Measurements from ENCODE around the gene SEC24B. TPM values are rescaled to one million over a fixed set of nuclear protein-coding genes. Genes with fewer than 3 reads are reported as not detected.

SEC24B gene
- 31.7 and 33.4 TPM in 2 replicates for total RNA-seq
- long read RNA-seq, partial matches to known transcripts = 21 of 22 reads
- long read RNA-seq, other reads (novel, unspliced or antisense) = 1 of 22 reads

GRCh38 chr4:109433205-109434006, at the start of gene SEC24B:
Gene SEC24B (plus strand): TSS chr4:109433815. CDS start chr4:109433870, 55 bp downstream.
- Mint-ChIP-seq H3K27me3 (ENCODE audit: low read depth) (no peaks in the 10 kb centered on the region), H3K27ac (ENCODE audit: unreplicated experiment) (peak within 1 kb of the TSS; percentile 90), H3K36me3 (ENCODE audit: low read depth) (no peaks in the 10 kb centered on the region), H3K4me1 (peaks cover 43% of the 10 kb centered on the region), H3K4me3 (peak within 1 kb of the TSS; percentile 96), H3K9me3 (no peaks in the 10 kb centered on the region)
- DNase-seq (ENCODE audit: low read depth, low spot score) = peak; percentile 75
- peak; percentile 99 for TF ChIP-seq CTCF (conservative IDR thresholded peaks at IDR 0.05)

- Mint-ChIP-seq H3K4me3 (no peak overlapping the region), H3K36me3 (ENCODE audit: low read depth) (no peaks in the 10 kb centered on the region), H3K9me3 (no peaks in the 10 kb centered on the region), H3K27ac (ENCODE audit: unreplicated experiment) (peak overlapping the region; percentile 5), H3K4me1 (no peaks in the 10 kb centered on the region), H3K27me3 (ENCODE audit: low read depth) (no peaks in the 10 kb centered on the region)
- no peak for DNase-seq (ENCODE audit: low read depth, low spot score)
- no peak for TF ChIP-seq CTCF (conservative IDR thresholded peaks at IDR 0.05)
Observed at GRCh38 chr4:109383823-109384222, 49.8 kb upstream of the SEC24B start.

- DNase-seq (ENCODE audit: low read depth, low spot score) = no peak
- H3K9me3 Mint-ChIP-seq = no peaks in the 10 kb centered on the region
- no peak overlapping the region for H3K27ac Mint-ChIP-seq (ENCODE audit: unreplicated experiment)
- no peak for TF ChIP-seq CTCF (conservative IDR thresholded peaks at IDR 0.05)
- H3K36me3 Mint-ChIP-seq (ENCODE audit: low read depth) = no peaks in the 10 kb centered on the region
- H3K4me1 Mint-ChIP-seq = peaks cover 4% of the 10 kb centered on the region
- H3K27me3 Mint-ChIP-seq (ENCODE audit: low read depth) = no peaks in the 10 kb centered on the region
- no peak overlapping the region for H3K4me3 Mint-ChIP-seq
Observed at GRCh38 chr4:109385260-109385659, 48.4 kb upstream of the SEC24B start.

GRCh38 chr4:109389369-109390114, 44.1 kb upstream of the SEC24B start:
- no peaks in the 10 kb centered on the region for H3K36me3 Mint-ChIP-seq (ENCODE audit: low read depth)
- H3K9me3 Mint-ChIP-seq = peaks cover 3% of the 10 kb centered on the region
- peaks cover 4% of the 10 kb centered on the region for H3K4me1 Mint-ChIP-seq
- no peak for TF ChIP-seq CTCF (conservative IDR thresholded peaks at IDR 0.05)
- H3K27me3 Mint-ChIP-seq (ENCODE audit: low read depth) = no peaks in the 10 kb centered on the region
- no peak for DNase-seq (ENCODE audit: low read depth, low spot score)
- H3K27ac Mint-ChIP-seq (ENCODE audit: unreplicated experiment) = peak overlapping the region; percentile 24
- H3K4me3 Mint-ChIP-seq = no peak overlapping the region

GRCh38 chr4:109390115-109390768, 43.4 kb upstream of the SEC24B start:
- Mint-ChIP-seq H3K9me3 (peaks cover 3% of the 10 kb centered on the region), H3K4me3 (no peak overlapping the region), H3K4me1 (peaks cover 4% of the 10 kb centered on the region), H3K27ac (ENCODE audit: unreplicated experiment) (no peak overlapping the region), H3K27me3 (ENCODE audit: low read depth) (no peaks in the 10 kb centered on the region), H3K36me3 (ENCODE audit: low read depth) (no peaks in the 10 kb centered on the region)
- TF ChIP-seq CTCF (conservative IDR thresholded peaks at IDR 0.05) = no peak
- no peak for DNase-seq (ENCODE audit: low read depth, low spot score)

All from neural crest cell (in vitro differentiated cells).